ENCODE data around the gene TFPT.
"Not testable (repeated sequence)": the region's sequence is repeated elsewhere in the genome, so short reads cannot be mapped to it uniquely, and the experiment has no call there.

DNA sequence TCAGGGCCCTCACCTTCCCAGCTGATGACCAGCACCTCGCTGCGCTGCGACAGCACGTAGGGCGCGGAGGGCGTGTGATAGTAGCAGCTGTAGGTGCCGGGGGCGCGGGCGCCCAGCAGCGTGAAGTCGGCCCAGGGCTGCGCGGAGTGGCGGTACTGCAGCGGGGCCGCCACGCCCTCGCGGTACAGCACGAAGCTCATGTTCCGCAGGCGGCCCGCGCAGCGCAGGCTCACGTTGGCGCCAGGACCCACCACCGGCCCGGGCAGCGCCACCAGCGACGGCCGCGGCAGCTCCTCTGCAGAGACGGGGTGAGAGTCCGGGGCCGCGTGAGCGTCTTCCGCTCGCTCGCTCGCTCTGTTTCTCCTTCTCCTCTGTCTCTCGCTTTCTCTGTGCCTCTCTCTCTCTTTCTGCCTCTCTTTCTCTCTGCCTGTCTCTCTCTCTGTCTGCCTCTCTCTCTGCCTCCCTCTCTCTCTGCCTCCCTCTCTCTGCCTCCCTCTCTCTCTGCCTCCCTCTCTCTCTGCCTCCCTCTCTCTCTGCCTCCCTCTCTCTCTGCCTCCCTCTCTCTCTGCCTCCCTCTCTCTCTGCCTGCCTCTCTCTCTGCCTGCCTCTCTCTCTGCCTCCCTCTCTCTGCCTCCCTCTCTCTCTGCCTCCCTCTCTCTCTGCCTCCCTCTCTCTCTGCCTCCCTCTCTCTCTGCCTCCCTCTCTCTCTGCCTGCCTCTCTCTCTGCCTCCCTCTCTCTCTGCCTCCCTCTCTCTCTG, 19.4 kb downstream of the TFPT start:
- TF ChIP-seq, protein P1, sequence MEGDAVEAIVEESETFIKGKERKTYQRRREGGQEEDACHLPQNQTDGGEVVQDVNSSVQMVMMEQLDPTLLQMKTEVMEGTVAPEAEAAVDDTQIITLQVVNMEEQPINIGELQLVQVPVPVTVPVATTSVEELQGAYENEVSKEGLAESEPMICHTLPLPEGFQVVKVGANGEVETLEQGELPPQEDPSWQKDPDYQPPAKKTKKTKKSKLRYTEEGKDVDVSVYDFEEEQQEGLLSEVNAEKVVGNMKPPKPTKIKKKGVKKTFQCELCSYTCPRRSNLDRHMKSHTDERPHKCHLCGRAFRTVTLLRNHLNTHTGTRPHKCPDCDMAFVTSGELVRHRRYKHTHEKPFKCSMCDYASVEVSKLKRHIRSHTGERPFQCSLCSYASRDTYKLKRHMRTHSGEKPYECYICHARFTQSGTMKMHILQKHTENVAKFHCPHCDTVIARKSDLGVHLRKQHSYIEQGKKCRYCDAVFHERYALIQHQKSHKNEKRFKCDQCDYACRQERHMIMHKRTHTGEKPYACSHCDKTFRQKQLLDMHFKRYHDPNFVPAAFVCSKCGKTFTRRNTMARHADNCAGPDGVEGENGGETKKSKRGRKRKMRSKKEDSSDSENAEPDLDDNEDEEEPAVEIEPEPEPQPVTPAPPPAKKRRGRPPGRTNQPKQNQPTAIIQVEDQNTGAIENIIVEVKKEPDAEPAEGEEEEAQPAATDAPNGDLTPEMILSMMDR (IDR thresholded peaks at IDR 0.05; ENCODE audit: extremely low read depth in 1 of 2, insufficient read depth in 1 of 2, low read depth in 1 of 2, low read length in 2 of 2): not testable (repeated sequence)
- not testable (repeated sequence) for TF ChIP-seq POLR2A (IDR thresholded peaks at IDR 0.05; ENCODE audit: low read depth, low read length); MYC (IDR thresholded peaks at IDR 0.05; ENCODE audit: low read depth, low read length); POLR2AphosphoS5 (IDR thresholded peaks at IDR 0.05; ENCODE audit: insufficient read depth, low read depth, low read length); GATA2 (IDR thresholded peaks at IDR 0.05; ENCODE audit: insufficient read depth, insufficient read length, low read depth, low read length); FOS (IDR thresholded peaks at IDR 0.05; ENCODE audit: borderline replicate concordance, insufficient read depth, low read length)
- TF ChIP-seq, protein P2, sequence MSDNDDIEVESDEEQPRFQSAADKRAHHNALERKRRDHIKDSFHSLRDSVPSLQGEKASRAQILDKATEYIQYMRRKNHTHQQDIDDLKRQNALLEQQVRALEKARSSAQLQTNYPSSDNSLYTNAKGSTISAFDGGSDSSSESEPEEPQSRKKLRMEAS (IDR thresholded peaks at IDR 0.05; ENCODE audit: insufficient read depth, insufficient read length): peak; percentile 32
- TF ChIP-seq EZH2 (IDR thresholded peaks at IDR 0.05; ENCODE audit: borderline replicate concordance, low read depth, low read length, severe bottlenecking): peak; percentile 45

Data from endothelial cell of umbilical vein (primary cell).